PFSK-1 (cell line): ENCODE measurements around the gene RYR1.

ENCODE experiments used
- POLR2AphosphoS5 ChIP-seq: IDR thresholded peaks from 2 replicates; pipeline ENCODE4 v1.6.1; 2012; ENCODE audit warnings: low read depth, mild to moderate bottlenecking, control low read depth, low read length, moderate library complexity
- TF ChIP-seq, protein P1 (sequence below), 2 experiments: IDR thresholded peaks; 2 replicates each; pipeline versions ENCODE4 v1.6.1 to v1.8.0; 2011 to 2012; ENCODE audit warnings: low read depth in 2 of 2, low read length in 2 of 2, control low read depth in 1 of 2, inconsistent platforms in 1 of 2, mild to moderate bottlenecking in 1 of 2, moderate library complexity in 1 of 2; ENCODE audit not compliant: insufficient read depth in 1 of 2

DNA sequence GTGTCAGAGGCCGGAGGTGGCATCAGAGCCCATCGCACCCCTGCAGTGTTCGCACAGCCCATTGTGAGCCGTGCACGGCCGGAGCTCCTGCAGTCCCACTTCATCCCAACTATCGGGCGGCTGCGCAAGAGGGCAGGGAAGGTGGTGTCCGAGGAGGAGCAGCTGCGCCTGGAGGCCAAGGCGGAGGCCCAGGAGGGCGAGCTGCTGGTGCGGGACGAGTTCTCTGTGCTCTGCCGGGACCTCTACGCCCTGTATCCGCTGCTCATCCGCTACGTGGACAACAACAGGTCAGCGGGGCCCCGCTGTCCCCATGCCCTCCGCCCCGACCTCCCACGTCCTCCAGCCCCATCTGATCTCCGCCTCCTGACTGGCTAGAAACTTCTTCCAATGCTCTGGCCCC lies 85.7 kb downstream of the RYR1 start:
- no peak for TF ChIP-seq POLR2AphosphoS5
- TF ChIP-seq, protein P1, sequence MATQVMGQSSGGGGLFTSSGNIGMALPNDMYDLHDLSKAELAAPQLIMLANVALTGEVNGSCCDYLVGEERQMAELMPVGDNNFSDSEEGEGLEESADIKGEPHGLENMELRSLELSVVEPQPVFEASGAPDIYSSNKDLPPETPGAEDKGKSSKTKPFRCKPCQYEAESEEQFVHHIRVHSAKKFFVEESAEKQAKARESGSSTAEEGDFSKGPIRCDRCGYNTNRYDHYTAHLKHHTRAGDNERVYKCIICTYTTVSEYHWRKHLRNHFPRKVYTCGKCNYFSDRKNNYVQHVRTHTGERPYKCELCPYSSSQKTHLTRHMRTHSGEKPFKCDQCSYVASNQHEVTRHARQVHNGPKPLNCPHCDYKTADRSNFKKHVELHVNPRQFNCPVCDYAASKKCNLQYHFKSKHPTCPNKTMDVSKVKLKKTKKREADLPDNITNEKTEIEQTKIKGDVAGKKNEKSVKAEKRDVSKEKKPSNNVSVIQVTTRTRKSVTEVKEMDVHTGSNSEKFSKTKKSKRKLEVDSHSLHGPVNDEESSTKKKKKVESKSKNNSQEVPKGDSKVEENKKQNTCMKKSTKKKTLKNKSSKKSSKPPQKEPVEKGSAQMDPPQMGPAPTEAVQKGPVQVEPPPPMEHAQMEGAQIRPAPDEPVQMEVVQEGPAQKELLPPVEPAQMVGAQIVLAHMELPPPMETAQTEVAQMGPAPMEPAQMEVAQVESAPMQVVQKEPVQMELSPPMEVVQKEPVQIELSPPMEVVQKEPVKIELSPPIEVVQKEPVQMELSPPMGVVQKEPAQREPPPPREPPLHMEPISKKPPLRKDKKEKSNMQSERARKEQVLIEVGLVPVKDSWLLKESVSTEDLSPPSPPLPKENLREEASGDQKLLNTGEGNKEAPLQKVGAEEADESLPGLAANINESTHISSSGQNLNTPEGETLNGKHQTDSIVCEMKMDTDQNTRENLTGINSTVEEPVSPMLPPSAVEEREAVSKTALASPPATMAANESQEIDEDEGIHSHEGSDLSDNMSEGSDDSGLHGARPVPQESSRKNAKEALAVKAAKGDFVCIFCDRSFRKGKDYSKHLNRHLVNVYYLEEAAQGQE (IDR thresholded peaks at IDR 0.05; ENCODE audit: insufficient read depth in 1 of 2, low read depth in 2 of 2, low read length in 2 of 2): no peak
